GM21717 (cell line): ENCODE measurements around the gene COL4A5.

Experiments used
- ATAC-seq: cut with Tn5 transposase; IDR thresholded peaks from one replicate; pipeline ENCODE4 v1.9.1; 2021; ENCODE audit warnings: mild to moderate bottlenecking, moderate library complexity; ENCODE audit not compliant: unreplicated experiment

The COL4A5 gene

DNA sequence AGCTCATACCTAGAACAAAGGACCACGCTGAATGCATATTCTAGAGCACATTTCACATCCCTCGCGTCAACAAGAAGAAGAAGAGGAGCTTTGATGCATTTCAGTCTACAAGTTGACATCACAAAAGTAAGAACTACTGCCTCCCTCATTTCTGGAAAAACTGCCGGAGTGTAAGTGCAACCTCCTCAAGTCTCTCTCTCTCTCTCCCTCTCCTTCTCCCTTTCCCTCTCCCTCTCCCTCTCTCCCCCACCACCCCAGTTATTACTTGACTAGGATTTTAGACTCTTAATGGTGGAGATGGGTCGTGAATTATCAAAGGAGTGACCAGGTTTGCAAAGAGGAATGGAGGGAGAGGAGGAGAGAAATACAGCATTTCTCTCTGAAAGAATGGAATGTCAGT, 298.1 kb downstream of the COL4A5 start:
- no peak for ATAC-seq

DNA sequence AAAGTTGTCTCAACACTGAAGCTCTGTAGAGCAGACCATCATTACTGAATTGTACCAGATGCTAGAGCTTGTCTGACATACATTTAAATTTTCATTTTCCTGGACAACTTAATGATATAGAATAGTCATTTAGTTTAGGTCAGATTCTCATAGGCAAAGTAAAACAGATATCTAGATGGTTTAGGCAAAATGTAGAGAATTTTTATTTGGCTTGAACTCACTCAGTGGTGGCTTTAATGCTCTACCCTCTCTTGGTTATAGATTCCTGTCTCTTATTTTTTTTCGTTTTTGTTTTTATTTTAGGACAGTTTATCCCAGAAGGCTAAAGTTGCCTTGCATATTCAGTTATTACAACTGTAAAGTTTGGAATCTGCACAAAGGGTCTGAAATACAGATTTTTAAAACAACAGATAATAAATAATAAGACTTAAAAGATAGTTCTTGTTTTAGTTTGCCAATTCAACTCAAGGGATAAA, 300.7 kb downstream of the COL4A5 start:
- ATAC-seq, result no peak
